Measurements from ENCODE around the gene FSTL1. TPM values are rescaled to one million over a fixed set of nuclear protein-coding genes. Genes with fewer than 3 reads are reported as not detected.

The FSTL1 gene
- total and polyA plus RNA-seq, 2 donors (not counting 1 experiment from before 2014, with no cell fraction given), result 0.15 TPM; not detected in 1

DNA sequence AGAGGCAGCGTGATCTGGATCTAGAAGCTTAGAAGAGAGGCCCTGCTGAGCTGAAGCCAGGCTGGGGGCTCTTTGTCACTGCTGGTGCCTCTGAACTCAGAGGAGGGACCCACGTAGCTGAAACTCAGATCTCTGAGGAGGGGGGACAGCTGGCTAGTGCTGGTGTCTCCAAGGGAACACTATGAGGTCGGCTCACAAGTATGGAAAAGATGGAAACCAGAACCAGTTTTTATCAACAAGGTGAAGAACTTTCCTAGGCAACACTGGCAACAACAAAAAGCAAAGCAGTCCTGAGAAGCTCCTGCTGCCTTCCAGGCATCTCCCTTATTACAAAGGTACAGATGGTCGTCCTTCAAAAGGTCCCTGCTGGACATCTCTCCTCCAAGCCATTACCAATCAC, 27.0 kb upstream of the FSTL1 start:
- CTCF ChIA-PET, result no interaction called here
- POLR2A ChIA-PET, result no interaction called here
- peaks cover 37% of the 10 kb centered on the region for H3K27me3 Mint-ChIP-seq

DNA sequence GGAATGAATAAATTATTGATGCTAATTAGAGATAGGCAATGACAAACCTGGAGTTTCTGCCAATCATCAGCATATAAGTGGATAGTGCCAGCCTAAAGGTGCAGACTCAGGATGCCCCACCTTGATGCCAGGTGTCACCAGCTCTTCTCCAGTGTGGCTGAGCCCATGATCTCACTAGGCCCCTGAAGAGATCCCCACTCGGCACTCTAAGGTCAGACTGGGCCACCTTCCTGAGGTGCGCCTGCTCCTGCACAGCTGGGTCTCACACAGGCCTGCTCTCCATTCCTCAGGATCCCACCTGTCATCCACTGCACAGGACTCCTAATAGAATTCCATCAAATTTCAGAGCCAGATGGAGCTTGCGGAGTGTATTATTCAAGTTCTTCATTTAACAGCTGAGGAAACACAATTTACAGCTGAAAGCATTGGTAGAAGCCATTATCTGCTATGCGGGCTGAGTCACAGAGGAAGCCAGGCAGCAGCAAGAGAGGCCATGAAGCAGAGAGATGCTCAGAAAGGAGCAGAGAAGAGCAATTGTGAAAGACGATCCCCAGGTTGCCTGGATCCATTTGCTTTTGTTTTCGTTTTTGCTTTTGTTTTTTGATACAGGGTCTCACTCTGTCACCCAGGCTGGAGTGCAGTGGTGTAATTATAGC, 25.1 kb upstream of the FSTL1 start:
- Histone ChIP-seq H3K36me3 (replicated peaks in 1 of 2; ENCODE audit: control extremely low read depth in 1 of 2, control insufficient read depth in 1 of 2, extremely low read depth in 1 of 2, insufficient read depth in 2 of 2, low read length in 1 of 2) (no peaks in the 10 kb centered on the region), H3K4me3 (ENCODE audit: control extremely low read depth in 1 of 5, extremely low read depth in 1 of 5, insufficient read depth in 1 of 5, low read depth in 2 of 5, low read length in 4 of 5) (no peak overlapping the region), H2AFZ (ENCODE audit: insufficient read depth, low read depth, low read length, poor library complexity, severe bottlenecking) (no peak overlapping the region), H3K4me2 (replicated peaks; ENCODE audit: low read depth, low read length, poor library complexity, severe bottlenecking) (no peak overlapping the region), H3K9ac (ENCODE audit: low read length) (no peak overlapping the region), H4K20me1 (ENCODE audit: control insufficient read depth, insufficient read depth, low read length, poor library complexity, severe bottlenecking) (no peaks in the 10 kb centered on the region), H3K4me1 (ENCODE audit: control insufficient read depth in 2 of 2, insufficient read depth in 2 of 2, low read length in 2 of 2) (no peaks in the 10 kb centered on the region), H3K9me3 (ENCODE audit: control extremely low read depth in 1 of 3, control insufficient read depth in 2 of 3, insufficient read depth in 1 of 3, low read length in 2 of 3) (no peaks in the 10 kb centered on the region), H3K27me3 (replicated peaks in 1 of 4; ENCODE audit: control extremely low read depth in 1 of 4, control insufficient read depth in 3 of 4, insufficient read depth in 4 of 4, low read length in 3 of 4) (peaks cover 0 to 4% (median 0%) of the 10 kb centered on the region in 4 experiments), H3K79me2 (ENCODE audit: control insufficient read depth, insufficient read depth, low read length) (no peaks in the 10 kb centered on the region), H3K27ac (ENCODE audit: low read length in 2 of 2) (no peak overlapping the region)
- no peak overlapping the region for H3K27ac Mint-ChIP-seq
- H3K27me3 Mint-ChIP-seq, result peaks cover 44% of the 10 kb centered on the region
- POLR2A ChIA-PET, result no interaction called here
- intact Hi-C loops (cut with micrococcal nuclease), result no loop called here
- no peaks in the 10 kb centered on the region for H3K4me1 Mint-ChIP-seq
- H3K9me3 Mint-ChIP-seq (ENCODE audit: insufficient read depth), result no peaks in the 10 kb centered on the region
- TF ChIP-seq, protein P1, sequence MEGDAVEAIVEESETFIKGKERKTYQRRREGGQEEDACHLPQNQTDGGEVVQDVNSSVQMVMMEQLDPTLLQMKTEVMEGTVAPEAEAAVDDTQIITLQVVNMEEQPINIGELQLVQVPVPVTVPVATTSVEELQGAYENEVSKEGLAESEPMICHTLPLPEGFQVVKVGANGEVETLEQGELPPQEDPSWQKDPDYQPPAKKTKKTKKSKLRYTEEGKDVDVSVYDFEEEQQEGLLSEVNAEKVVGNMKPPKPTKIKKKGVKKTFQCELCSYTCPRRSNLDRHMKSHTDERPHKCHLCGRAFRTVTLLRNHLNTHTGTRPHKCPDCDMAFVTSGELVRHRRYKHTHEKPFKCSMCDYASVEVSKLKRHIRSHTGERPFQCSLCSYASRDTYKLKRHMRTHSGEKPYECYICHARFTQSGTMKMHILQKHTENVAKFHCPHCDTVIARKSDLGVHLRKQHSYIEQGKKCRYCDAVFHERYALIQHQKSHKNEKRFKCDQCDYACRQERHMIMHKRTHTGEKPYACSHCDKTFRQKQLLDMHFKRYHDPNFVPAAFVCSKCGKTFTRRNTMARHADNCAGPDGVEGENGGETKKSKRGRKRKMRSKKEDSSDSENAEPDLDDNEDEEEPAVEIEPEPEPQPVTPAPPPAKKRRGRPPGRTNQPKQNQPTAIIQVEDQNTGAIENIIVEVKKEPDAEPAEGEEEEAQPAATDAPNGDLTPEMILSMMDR (IDR thresholded peaks at IDR 0.05), result no peak
- no peak for TF ChIP-seq EZH2 (IDR thresholded peaks at IDR 0.05; ENCODE audit: borderline replicate concordance, insufficient read depth, low read depth, low read length, poor library complexity, severe bottlenecking)
- WGBS (ENCODE audit: insufficient coverage), result 88% methylated on average over 6 of the region's 6 CpGs
- no peak for ATAC-seq (ENCODE audit: low read depth)
- no peak overlapping the region for H3K4me3 Mint-ChIP-seq
- CTCF ChIA-PET, result no interaction called here
- DNase-seq, result no peak

More for the DNA sequence above, 27.0 kb upstream of the FSTL1 start:
- Histone ChIP-seq H3K9me3 (ENCODE audit: control extremely low read depth in 1 of 3, control insufficient read depth in 2 of 3, insufficient read depth in 1 of 3, low read length in 2 of 3) (no peaks in the 10 kb centered on the region), H3K79me2 (ENCODE audit: control insufficient read depth, insufficient read depth, low read length) (no peaks in the 10 kb centered on the region), H3K4me3 (ENCODE audit: control extremely low read depth in 1 of 5, extremely low read depth in 1 of 5, insufficient read depth in 1 of 5, low read depth in 2 of 5, low read length in 4 of 5) (no peak overlapping the region), H3K27me3 (replicated peaks in 1 of 4; ENCODE audit: control extremely low read depth in 1 of 4, control insufficient read depth in 3 of 4, insufficient read depth in 4 of 4, low read length in 3 of 4) (no peaks in the 10 kb centered on the region), H3K4me1 (ENCODE audit: control insufficient read depth in 2 of 2, insufficient read depth in 2 of 2, low read length in 2 of 2) (no peaks in the 10 kb centered on the region), H3K4me2 (replicated peaks; ENCODE audit: low read depth, low read length, poor library complexity, severe bottlenecking) (no peak overlapping the region), H2AFZ (ENCODE audit: insufficient read depth, low read depth, low read length, poor library complexity, severe bottlenecking) (no peak overlapping the region), H3K9ac (ENCODE audit: low read length) (no peak overlapping the region), H3K36me3 (replicated peaks in 1 of 2; ENCODE audit: control extremely low read depth in 1 of 2, control insufficient read depth in 1 of 2, extremely low read depth in 1 of 2, insufficient read depth in 2 of 2, low read length in 1 of 2) (no peaks in the 10 kb centered on the region), H3K27ac (ENCODE audit: low read length in 2 of 2) (no peak overlapping the region), H4K20me1 (ENCODE audit: control insufficient read depth, insufficient read depth, low read length, poor library complexity, severe bottlenecking) (no peaks in the 10 kb centered on the region)
- H3K4me1 Mint-ChIP-seq, result no peaks in the 10 kb centered on the region
- 74% methylated on average over 3 of the region's 4 CpGs for WGBS (ENCODE audit: insufficient coverage)
- no peak overlapping the region for H3K4me3 Mint-ChIP-seq
- no peak for TF ChIP-seq EZH2 (IDR thresholded peaks at IDR 0.05; ENCODE audit: borderline replicate concordance, insufficient read depth, low read depth, low read length, poor library complexity, severe bottlenecking)
- TF ChIP-seq, protein P1 (IDR thresholded peaks at IDR 0.05), result no peak
- intact Hi-C loops (cut with micrococcal nuclease), result no loop called here
- H3K27ac Mint-ChIP-seq, result no peak overlapping the region
- no peaks in the 10 kb centered on the region for H3K9me3 Mint-ChIP-seq (ENCODE audit: insufficient read depth)
- DNase-seq, result no peak
- ATAC-seq (ENCODE audit: low read depth), result no peak

Measured in B cell (primary cell).